Erythroblast (primary cell): ENCODE data around the gene MYB.

Source experiments
- GATA1 ChIP-seq: IDR thresholded peaks from 2 replicates; pipeline ENCODE4 v1.6.1; 2011; ENCODE audit warnings: low read depth, mild to moderate bottlenecking, control low read depth, low read length, moderate library complexity
- POLR2A ChIP-seq: IDR thresholded peaks from 2 replicates; pipeline ENCODE4 v1.6.1; 2011; ENCODE audit warnings: mild to moderate bottlenecking, low read length

- TF ChIP-seq POLR2A: no peak
- no peak for TF ChIP-seq GATA1
Observed at GRCh38 chr6:135182071-135183001, 1.2 kb downstream of the MYB start.
